Measurements from ENCODE around the gene ROBO1.

The ROBO1 gene

DNA sequence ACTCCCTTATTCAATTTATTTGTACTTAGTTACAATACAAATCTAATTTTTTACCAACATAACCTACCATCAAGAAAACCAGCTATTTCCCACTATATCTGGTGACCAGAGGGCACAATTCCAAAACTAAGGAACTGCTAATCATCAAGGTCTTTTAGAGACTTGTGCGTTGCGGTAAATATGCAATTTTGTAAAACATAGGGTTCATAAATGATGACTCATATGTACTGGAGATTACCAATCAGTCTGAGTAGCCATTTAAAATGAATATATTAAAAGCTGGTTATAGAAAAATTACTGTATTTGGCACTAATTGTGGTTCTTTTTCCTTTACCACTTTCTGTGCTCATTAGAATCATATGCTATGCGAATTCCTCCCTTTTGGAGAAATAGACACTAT, 859.6 kb downstream of the ROBO1 start:
- DNase-seq (ENCODE audit: low read depth), result no peak
- TF ChIP-seq, protein P1, sequence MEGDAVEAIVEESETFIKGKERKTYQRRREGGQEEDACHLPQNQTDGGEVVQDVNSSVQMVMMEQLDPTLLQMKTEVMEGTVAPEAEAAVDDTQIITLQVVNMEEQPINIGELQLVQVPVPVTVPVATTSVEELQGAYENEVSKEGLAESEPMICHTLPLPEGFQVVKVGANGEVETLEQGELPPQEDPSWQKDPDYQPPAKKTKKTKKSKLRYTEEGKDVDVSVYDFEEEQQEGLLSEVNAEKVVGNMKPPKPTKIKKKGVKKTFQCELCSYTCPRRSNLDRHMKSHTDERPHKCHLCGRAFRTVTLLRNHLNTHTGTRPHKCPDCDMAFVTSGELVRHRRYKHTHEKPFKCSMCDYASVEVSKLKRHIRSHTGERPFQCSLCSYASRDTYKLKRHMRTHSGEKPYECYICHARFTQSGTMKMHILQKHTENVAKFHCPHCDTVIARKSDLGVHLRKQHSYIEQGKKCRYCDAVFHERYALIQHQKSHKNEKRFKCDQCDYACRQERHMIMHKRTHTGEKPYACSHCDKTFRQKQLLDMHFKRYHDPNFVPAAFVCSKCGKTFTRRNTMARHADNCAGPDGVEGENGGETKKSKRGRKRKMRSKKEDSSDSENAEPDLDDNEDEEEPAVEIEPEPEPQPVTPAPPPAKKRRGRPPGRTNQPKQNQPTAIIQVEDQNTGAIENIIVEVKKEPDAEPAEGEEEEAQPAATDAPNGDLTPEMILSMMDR (IDR thresholded peaks at IDR 0.05; ENCODE audit: low read depth, low read length, missing control alignments), result no peak
- H3K4me3 ChIP-seq (ENCODE audit: low read depth, low read length), result no peak overlapping the region

DNA sequence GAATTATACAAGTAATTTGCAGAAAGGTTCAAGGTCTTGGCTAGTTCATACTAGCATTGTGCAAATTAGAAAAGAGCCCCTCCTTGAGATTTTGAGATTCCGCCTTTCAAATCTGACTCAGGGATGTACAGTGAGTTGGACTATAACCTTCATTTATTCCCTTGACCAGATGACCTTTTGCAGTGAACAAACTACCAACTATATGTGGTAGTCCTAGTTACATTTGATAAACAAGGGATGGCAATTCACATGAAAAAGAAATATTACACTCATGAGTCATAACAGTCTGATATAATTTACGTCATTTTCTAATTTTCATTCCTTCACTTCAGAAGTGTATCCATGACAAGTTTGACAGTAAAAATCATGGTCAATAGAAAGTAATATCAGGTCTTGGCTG, 860.4 kb downstream of the ROBO1 start:
- DNase-seq (ENCODE audit: low read depth), result no peak
- TF ChIP-seq, protein P1 (IDR thresholded peaks at IDR 0.05; ENCODE audit: low read depth, low read length, missing control alignments), result no peak
- H3K4me3 ChIP-seq (ENCODE audit: low read depth, low read length), result no peak overlapping the region

DNA sequence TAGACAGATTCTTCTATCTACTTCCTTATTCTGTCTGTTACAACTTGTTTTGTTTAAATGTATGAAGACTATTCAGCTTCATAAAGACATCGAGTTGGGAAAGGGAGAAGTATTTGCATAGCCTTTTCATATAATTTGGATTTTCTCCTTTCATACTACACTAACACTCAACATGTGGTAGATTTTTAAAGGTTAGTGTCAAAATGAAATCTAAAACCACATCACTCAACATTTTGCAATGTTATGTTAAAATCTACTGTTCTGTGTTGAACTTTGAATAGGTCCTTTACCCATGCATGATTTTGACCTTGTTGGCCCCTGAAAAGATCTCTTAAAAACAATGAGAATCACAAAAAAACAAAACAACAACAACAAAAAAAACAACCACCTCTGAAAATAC, 860.9 kb downstream of the ROBO1 start:
- no peak overlapping the region for H3K4me3 ChIP-seq (ENCODE audit: low read depth, low read length)
- TF ChIP-seq, protein P1 (IDR thresholded peaks at IDR 0.05; ENCODE audit: low read depth, low read length, missing control alignments), result no peak
- no peak for DNase-seq (ENCODE audit: low read depth)

DNA sequence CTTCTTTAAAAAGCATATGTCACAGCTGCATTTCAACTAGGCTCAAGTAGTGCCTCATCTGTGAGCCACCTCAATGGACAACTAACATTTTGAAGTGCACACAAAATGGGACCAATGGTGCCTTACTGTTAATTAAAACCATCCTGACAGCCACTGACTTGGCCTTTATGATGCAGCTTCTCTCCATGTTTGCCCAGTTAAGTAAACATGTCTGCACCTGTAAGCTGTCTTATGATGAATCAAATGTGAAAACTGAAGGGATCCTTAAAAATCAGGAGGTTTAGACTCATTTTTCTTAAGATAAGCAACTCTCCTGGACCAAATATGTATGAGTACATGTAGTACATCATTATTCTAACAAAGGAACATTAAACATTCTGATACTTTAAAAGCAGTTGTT, 861.6 kb downstream of the ROBO1 start:
- TF ChIP-seq, protein P1 (IDR thresholded peaks at IDR 0.05; ENCODE audit: low read depth, low read length, missing control alignments), result no peak
- no peak overlapping the region for H3K4me3 ChIP-seq (ENCODE audit: low read depth, low read length)
- no peak for DNase-seq (ENCODE audit: low read depth)

DNA sequence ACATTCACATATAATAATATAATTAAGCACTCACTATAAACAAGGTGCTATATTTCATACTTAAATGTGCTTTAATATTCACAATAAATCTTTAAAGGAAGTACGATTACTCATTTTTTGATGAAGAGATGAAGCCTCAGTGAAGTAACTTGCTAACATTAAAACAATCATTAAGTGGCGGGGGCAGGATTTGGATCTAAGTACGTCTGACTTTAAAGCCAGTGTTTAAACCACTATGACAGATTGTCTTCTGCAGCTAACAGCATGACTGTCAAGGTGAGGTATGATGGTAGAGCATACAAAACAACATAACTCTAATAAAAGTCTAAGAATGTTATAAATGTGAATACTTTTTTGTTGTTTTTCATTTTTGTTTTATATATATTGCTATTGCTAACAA, 862.1 kb downstream of the ROBO1 start:
- H3K4me3 ChIP-seq (ENCODE audit: low read depth, low read length), result no peak overlapping the region
- DNase-seq (ENCODE audit: low read depth), result no peak
- TF ChIP-seq, protein P1 (IDR thresholded peaks at IDR 0.05; ENCODE audit: low read depth, low read length, missing control alignments), result no peak

DNA sequence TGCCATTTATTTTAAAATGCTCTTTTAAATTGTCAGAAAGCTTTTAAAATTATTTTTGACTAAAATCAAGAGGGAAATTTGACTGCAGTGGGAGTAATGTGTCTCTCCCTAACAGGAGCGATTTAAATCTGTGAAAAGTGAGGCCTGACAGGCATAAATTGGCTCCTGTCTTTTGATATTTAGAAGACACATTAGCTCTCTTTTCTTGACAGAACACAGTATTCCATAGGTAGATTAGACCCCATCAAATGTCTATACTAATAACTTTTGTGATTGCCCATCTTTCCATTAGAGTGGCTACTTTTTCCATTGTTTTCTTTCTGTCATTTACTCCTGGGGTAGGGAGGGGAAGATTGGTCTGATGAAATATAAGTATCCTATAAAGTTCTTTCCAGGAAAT, 866.3 kb downstream of the ROBO1 start:
- H3K4me3 ChIP-seq (ENCODE audit: low read depth, low read length), result no peak overlapping the region
- no peak for DNase-seq (ENCODE audit: low read depth)
- TF ChIP-seq, protein P1 (IDR thresholded peaks at IDR 0.05; ENCODE audit: low read depth, low read length, missing control alignments), result no peak

DNA sequence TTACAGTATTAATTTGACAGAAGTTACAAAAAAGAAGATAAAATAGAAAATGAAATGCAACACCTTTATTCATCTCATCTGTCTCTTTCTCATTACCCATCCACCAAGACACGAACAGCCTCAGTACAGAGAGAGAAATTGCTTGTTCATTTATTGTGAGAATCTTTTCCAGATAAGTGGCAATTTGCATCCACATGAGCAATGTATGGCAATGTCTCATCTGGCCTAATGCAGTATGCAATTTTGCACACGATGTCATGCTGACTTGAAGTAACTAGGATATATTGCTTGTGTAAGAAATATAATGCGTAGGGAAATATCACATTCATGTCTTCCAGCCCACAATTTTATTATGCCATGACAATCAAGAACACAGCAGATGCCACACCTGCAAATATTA, 866.9 kb downstream of the ROBO1 start:
- no peak overlapping the region for H3K4me3 ChIP-seq (ENCODE audit: low read depth, low read length)
- no peak for DNase-seq (ENCODE audit: low read depth)
- TF ChIP-seq, protein P1 (IDR thresholded peaks at IDR 0.05; ENCODE audit: low read depth, low read length, missing control alignments), result no peak
